GM18508 (cell line): ENCODE measurements around the gene YTHDC2.

Experiments used
- ATAC-seq: cut with Tn5 transposase; IDR thresholded peaks from one replicate; pipeline ENCODE4 v1.9.1; 2021; ENCODE audit warnings: moderate number of reproducible peaks; ENCODE audit not compliant: insufficient read depth, unreplicated experiment

The YTHDC2 gene

GRCh38 chr5:113518884-113519283 is 5.4 kb downstream of the YTHDC2 start:
- ATAC-seq, result no peak

DNA sequence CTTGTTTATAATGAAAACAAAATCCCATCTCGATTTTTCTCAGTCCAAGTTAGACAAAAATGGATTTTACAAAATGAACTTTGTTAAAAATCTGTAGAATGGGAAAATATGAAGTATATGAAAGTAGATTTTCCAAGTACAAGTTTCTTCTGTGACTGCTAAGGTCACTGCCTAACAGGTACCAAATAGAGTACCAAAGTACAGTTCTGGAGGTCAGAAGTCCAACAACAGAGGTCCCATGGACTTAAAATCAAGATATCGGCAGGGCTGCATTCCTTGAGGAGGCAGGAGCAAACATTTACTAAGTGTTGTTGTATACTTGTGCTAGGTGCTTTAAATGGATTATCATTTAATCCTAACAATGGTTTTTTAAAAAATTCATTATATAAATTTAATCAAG is 5.9 kb downstream of the YTHDC2 start:
- ATAC-seq, result no peak

DNA sequence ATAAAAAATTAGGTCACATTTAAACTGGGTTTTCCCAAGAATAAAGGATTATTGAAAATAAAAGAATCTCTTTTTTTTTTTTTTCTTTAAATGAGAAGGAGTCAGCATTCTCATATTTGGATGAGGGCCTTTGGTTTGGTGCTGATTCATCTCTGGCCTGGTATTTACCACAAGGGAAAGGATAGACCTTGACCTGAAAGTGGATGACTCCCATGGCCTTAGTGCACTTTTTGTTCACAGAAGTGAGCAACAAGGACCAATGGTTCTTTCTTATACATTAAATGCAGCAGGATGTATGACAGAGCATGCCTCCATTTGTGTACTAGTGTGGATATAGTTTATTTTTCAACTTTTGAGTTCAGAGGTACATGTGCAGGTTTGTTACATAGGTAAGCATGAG is 6.9 kb downstream of the YTHDC2 start:
- peak; percentile 61 for ATAC-seq

DNA sequence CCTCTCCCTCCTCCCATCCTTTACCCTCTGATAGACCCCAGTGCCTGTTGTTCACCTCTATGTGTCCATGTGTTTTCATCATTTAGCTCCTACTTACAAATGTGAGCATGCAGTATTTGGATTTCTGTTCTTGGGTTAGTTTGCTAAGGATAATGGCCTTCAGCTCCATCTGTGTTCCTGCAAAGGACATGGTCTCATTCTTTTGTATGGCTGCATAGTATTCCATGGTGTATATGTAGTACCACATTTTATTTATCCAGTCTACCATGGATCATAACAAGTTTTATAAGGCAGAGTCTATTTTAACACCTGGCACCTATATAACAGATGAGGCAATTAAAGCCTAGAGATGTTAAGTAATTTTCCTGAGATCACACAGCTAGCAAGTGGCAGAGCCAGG is 7.4 kb downstream of the YTHDC2 start:
- no peak for ATAC-seq

GRCh38 chr5:113523168-113523567 is 9.7 kb downstream of the YTHDC2 start:
- no peak for ATAC-seq

DNA sequence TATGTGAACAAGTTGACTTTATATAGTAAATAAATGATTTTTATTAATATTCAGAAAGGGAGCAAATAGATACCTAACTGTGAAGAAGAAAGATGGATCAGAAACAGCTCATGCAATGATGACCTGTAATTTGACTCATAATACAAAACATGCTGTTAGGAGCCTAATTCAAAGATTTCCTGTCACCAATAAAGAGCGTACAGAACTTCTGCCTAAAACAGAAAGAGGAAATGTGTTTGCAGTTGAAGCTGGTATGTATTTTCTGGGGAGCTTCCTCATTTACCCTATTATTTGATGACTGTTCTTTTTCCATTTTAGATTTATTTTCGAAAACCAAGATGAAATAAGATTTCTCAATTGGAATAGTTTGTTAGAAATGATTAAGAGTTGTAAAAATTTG is 11.4 kb downstream of the YTHDC2 start:
- peak; percentile 49 for ATAC-seq

DNA sequence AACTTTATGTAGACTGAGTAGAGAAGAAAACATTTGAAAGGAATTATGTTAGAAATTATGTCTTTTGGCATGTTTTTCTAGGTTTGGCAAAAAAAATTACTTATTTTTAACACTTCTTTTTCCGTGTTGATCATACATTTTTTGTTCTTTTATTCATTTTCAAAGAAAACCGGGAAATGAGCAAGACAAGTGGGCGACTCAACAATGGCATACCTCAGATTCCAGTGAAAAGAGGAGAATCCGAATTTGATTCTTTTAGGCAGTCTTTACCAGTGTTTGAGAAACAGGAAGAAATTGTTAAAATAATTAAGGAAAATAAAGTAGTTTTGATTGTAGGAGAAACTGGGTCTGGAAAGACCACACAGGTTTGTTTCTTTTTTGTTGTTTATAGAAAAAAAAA is 12.9 kb downstream of the YTHDC2 start:
- ATAC-seq, result no peak

GRCh38 chr5:113527746-113528145 is 14.3 kb downstream of the YTHDC2 start:
- ATAC-seq, result no peak

DNA sequence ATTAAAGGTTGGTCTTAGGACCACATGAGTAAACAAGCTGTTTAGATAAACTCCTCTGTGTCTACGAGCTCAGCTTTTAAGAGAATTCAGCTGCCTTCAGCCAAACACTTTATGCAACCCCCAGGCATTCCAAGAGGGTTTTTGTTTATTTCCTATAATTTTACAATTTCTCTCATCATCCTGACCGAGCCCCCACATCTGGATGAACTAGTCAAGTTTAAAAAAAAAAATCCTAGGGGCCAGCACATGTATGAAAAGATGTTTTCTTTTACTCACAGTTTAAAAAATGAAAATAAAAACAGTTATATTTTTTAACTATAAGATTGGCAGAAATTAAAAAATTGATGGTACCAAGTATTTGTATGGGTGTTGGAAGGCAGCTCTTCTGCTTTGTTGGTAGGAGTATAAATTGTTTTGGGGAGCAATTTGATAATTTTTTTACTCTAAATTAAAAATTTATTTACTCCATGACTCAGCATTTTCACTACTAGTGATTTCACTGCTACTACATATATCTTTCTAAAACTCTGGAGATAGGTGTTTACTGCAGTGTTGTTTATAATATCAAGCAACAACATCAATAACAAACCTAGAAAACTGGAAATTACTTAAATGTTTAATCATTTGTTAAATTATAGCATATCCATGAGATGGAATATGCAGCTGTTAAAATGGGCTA is 18.1 kb downstream of the YTHDC2 start:
- ATAC-seq, result no peak

DNA sequence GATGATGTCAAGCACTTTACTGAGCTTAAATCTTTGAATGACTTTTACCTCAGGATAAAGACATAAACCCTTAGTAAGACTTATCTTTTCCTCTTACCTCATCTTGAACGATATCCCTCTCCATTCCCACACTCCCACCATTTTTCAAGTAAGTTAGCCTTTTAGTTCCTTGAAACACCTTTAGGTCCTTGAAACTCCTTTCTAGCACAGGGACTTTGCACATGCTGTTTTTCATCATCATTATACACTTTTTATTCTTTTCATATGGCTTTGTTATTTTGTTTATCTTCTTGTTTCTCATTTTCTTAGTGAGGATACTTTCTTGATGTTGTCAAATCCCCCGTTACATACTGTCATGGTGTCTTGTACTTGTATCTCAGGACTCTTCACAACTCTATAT is 24.8 kb downstream of the YTHDC2 start:
- ATAC-seq, result no peak

DNA sequence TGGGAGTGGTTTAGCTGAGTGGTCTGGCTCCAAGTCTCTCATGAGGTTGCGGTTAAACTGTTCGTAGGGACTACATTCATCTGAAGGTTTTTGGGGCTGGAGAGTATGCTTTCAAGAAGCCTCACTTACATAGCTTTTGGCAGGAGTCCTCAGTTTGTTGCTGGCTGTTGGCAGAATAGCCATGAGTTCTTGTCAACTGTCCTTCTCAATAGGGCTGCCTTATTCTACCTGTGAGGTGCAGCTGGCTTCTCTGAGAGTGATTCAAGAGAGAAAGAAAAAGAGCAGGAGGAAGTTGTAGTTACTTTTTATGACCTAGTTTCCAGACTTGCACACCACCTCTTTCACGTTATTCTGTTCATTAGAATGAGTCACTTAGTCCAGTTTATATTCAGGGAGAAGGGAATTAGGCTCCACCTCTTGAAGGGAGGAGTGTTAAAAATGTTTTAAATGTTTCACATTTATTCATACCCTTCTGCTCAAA is 33.2 kb downstream of the YTHDC2 start:
- no peak for ATAC-seq

- ATAC-seq, result peak; percentile 94
Observed at GRCh38 chr5:113548396-113548795, 34.9 kb downstream of the YTHDC2 start.

DNA sequence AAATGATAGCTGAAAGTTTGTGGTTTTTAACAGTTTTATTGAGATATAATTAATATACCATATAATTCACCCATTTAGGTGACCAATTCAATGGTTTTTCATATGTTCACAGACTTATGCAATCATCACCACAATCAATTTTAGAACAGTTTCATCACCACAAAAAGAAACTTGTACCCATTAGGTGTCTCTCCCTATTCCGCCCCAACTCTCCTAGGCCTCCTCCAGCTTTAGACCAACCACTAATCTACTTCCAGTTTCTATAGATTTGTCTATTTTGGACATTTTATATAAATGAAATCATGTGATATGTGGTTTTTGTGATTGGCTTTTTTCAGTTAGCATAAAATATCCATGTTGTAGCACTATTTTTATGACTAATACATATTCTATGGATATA is 38.6 kb downstream of the YTHDC2 start:
- ATAC-seq, result no peak

DNA sequence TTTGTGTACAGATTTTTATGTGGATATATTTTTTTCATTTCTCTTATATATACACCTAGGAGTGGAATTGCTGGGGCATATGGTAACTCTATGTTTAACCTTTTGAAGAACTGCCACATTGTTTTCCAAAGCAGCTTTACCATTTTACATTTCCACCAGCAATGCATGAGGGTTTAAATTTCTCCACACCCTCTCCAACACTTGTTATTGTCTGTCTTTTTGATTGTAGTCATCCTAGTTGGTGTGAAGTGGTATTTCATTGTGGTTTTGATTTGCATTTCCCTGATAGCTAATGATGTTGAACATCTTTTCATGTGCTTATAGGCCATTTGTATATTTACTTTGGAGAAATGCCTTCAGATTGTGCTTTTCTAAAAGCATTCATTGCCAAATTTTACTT is 39.1 kb downstream of the YTHDC2 start:
- no peak for ATAC-seq

DNA sequence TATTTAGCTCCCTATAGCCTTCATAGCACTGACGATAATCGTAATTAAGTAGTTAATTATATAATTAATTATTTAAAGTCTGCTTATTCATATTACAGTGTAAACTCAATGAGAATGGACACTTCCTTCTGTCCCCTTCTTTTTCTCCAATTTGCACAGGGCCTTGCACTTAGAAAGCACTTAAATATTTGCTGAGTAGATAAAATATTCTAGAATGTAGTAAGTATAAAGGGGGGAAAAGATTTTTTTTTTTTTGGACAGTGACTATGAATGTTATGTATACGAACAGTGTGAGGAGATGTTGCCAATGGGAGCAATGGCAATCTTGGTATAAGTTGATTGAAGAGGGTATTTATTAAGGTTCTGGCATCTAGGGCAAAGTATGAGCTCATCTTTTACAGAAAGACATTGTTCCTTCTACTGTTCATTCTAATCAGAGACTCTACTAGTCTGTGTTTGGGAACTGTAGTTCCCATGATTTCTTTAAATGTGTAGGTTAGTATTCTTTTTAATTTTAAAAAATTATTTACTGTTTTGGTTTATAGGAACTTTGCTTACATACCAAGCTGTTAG is 49.4 kb downstream of the YTHDC2 start:
- no peak for ATAC-seq

DNA sequence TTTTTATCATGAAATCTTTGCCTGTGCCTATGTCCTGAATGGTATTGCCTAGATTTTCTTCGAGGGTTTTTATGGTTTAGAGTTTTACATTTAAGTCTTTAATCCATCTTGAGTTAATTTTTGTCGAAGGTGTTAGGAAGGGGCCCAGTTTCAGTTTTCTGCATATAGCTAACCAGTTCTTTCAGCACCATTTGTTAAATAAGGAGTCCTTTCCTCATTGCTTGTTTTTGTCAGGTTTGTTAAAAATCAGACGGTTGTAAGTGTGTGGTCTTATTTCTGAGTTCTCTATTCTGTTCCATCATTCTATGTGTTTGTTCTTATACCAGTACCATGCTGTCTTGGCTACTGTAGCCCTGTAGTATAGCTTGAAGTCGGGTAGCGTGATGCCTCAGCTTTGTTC is 55.9 kb downstream of the YTHDC2 start:
- ATAC-seq, result no peak

DNA sequence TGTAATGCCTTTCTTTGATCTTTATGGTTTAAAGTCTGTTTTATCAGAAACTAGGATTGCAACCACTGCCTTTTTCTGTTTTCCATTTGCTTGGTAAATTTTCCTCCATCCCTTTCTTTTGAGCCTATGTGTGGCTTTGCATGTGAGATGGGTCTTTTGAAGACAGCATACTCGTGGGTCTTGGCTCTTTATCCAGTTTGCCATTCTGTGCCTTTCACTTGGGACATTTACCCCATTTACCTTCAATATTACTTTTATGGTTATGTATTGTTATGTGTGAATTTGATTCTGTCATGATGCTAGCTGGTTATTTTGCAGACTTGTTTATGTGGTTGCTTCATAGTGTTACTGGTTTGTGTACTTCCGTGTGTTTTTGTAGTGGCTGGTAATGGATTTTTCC is 59.2 kb downstream of the YTHDC2 start:
- no peak for ATAC-seq

- ATAC-seq, result no peak
Observed at GRCh38 chr5:113574417-113574816, 60.9 kb downstream of the YTHDC2 start.

- no peak for ATAC-seq
Observed at GRCh38 chr5:113575074-113575473, 61.6 kb downstream of the YTHDC2 start.

- ATAC-seq, result no peak
Observed at GRCh38 chr5:113578091-113578490, 64.6 kb downstream of the YTHDC2 start.

GRCh38 chr5:113581388-113581787 is 67.9 kb downstream of the YTHDC2 start:
- no peak for ATAC-seq

- ATAC-seq, result no peak
Observed at GRCh38 chr5:113598150-113598549, 84.7 kb downstream of the YTHDC2 start.
